NCI-H1048 (cell line): ENCODE data around the gene CHCHD10.
A peak's percentile ranks its signal among the peaks of the same experiment; 100 is the strongest.

ENCODE experiments used
- DNase-seq: peaks from one replicate; lab custom pipeline; 2025; lab: John Stamatoyannopoulos, UW

The CHCHD10 gene

DNA sequence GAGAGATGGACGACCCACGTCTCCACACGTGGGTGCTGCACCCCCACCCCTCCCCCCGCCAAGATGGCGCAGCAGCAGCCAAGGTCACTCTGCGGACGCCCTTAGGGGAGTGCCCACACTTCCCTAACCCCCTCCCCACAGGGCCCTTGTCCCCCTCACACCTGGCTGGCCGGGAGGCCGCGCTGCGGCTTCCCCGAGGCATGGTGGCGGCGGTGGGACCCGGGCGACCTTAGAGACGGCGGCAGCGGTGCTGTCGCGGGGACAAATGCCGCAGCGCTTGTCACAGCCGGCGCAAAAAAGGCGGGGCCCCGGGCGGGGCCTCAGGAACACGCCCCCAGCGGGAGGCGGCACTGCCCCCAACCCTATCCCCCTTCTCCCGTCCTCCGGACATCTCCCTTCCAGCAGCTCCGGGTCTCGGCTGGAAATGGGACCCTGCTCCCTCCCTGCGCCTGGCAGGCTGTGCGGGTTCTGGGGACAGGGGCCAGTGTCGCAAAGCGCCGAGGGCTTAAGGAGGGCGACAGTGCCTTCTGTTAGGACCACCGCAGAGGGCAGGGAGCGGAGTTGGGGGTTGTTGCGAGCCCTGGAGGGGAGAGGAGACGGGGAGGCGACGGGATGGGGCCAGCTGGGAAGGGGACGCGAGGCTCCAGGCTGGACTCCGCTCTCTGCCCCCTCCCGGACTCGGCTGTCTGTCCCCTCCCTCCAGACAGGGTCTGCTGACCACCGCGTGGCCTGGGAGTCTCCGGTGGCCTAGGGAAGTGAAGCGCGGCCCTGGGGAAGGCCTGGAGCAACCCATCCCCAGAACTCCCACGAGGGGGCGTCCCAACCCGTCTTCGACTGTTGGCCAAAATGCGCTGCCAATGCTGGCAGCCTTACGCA is at the start of gene CHCHD10:
Gene CHCHD10, minus strand, starts transcription at position 300 of the 876 bp plus-strand sequence. Its CDS starts 98 bp downstream, at position 202.
- DNase-seq: peak; percentile 41

DNA sequence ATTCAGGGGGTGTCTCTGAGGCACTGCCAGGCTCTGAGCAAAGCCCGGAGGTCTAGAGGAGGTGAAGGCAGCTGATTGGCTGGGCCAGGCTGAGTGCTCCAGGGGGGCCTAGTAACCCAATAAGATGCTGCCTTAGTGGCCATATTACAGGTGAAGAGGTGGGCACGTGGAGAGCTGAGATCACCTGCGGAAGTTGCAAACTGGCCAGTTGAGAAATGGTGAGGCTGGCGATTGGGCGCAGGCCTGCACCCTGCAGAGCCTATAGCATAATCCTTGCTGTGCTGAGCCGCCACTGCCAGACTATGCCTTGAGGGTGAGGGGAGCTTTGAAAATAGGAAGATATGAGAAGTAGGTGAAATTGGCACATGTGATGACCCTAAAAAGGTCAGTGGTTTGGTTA is 49.4 kb upstream of the CHCHD10 start:
- DNase-seq: no peak

DNA sequence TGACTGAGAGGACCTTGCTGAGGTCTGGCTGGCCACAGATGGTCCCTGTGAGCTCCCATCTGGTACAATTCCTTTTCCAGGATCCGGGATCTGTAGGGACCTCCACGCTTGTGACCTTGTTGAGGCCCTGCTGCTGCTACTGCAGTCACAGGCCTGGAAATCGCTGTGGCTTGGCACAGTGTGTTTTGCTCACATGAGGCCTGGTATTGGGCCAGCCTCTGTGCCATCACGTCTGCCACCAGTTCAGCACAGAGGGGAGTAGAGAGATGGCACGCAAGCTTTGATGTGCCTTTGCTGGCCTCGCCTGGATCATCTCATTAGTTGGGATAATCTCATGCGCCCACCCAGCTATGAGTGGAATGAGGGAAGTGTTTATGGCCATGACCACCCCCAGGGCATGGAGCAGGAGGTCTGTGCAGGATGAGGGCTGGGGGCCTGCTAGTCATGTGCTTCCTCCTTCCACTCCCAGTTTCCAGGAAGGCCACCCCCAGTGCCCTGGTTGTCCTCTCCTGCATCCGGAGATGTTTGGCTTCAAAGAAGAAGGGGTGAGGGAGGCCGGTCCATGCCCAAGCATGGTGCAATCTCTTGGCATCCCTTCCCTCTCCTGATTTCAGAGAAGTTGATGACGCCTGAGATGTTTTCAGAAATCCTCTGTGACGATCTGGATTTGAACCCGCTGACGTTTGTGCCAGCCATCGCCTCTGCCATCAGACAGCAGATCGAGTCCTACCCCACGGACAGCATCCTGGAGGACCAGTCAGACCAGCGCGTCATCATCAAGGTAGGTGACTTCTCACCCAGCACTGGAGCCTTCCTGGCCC is 48.6 kb upstream of the CHCHD10 start:
- no peak for DNase-seq

GRCh38 chr22:23815541-23816155 is 47.9 kb upstream of the CHCHD10 start:
- DNase-seq: no peak

DNA sequence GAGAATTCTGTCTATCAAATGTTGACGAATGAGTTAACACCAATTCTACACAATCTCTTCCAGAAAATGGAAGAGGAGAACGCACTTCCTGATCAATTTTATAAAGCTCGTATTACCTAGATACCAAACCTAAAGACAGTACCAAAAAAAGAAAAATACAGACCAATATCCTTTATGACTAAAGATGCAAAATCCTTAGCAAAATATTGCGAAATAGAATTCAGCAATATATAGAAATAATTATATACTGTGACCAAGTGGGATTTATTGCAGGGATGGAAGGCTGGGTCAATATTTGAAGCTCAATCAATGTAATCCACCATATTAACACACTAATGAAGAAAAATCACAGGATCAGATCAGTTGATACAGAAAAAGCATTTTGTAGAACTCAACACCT is 44.6 kb upstream of the CHCHD10 start:
- DNase-seq: no peak

DNA sequence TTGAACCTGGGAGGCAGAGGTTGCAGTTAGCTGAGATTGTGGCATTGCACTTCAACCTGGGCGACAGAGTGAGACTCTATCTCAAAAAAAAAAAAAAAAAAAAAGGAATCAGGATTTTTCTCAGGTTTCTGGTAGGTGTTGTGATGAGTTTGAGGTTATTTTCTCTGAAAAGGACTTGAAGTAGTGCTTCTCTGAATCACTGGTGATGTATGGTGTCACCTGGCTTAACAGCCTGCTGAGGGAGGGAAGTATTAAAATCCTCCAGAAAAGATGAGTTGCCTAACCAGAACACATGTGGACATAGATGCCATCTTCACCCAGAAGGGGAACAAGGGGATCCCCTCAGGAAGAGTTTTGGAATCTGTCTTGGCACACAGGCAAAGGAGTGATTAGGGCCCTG is 39.1 kb upstream of the CHCHD10 start:
- DNase-seq: no peak

DNA sequence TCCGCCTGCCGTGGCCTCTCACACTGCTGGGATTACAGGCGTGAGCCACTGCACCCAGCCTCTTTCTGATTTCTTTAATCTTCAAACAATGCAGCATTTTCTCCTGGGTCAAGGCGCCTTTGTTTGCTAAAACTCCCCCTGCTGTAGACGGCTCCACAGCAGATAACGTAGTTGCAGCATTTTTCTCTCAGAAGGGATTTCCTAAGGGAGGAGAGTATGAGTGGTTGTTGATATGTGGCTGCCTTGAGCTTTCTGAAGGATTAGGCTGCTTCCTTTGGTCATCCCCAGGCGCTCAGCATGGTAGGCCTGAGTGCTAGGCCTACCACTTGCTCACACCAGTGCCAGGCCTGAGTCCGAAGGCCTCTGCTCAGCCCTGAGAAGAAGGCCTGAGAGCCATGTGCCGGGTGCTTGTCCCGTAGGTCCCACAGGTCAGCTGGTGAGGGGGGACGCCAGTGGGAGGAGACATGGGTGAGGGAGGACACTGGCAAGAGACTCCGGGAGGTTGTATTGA is 37.1 kb upstream of the CHCHD10 start:
- no peak for DNase-seq

DNA sequence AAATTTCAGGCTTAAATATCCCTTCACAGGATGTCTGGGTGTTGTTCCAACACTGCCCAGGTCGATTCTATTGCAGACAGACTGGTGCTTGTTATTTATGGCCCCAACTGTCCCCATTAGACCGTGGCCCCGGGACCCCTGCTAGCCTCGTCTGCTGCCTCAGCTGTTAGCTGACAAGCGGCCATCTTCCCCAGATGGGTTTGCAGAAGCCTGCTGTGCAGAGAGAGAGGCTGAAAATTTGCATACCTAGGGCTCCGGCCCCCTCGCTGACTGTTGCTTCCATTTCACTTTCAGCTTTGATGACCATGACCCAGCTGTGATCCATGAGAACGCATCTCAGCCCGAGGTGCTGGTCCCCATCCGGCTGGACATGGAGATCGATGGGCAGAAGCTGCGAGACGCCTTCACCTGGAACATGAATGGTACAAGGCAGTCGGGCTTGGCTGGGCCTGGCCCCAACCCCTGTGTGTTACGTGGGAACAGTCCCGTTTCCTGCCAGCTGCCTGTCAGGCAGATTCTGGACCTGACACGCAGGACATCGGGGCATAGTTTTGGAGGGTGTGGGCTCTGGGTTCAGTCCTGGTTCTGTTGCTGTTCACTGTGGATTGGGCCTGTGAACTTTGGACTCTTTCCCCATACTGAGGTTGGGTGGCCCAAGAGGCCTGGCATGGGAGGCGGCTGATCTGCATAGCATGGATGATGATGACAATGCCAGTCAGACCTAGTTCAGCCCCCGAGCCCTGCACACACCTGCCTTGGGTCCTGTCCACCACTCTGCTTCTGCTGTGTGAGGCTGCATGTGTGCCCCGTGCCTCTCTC is 35.4 kb upstream of the CHCHD10 start:
- DNase-seq: no peak

GRCh38 chr22:23801886-23802377 is 34.2 kb upstream of the CHCHD10 start:
- DNase-seq: no peak

GRCh38 chr22:23801238-23801821 is 33.6 kb upstream of the CHCHD10 start:
- DNase-seq: no peak

GRCh38 chr22:23800297-23801237 is 32.8 kb upstream of the CHCHD10 start:
- no peak for DNase-seq

DNA sequence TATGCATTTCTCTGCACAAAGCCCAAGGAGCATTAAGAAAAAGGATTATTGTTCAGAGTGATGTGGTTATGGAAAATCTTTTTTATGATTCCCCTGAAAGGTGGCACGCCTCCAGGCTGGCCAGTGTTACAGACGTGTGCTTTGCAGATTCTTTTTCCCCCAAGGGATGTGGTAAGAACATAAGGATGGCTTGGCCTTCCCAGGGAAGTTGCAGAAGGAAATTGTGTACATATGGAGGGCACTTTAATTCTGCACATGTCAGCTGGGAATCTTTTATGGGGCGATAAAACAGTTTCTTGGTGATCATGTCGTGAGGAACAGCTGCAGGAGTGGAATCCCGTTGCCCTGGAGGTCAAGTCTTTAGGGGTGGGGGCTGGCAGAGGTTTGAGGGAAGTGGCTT is 28.7 kb upstream of the CHCHD10 start:
- DNase-seq: no peak

GRCh38 chr22:23793326-23793725 is 25.6 kb upstream of the CHCHD10 start:
- no peak for DNase-seq

GRCh38 chr22:23791738-23792645 is 24.2 kb upstream of the CHCHD10 start:
- DNase-seq: no peak

- DNase-seq: no peak
These were observed 23.3 kb upstream of the CHCHD10 start for GRCh38 chr22:23790819-23791737.

DNA sequence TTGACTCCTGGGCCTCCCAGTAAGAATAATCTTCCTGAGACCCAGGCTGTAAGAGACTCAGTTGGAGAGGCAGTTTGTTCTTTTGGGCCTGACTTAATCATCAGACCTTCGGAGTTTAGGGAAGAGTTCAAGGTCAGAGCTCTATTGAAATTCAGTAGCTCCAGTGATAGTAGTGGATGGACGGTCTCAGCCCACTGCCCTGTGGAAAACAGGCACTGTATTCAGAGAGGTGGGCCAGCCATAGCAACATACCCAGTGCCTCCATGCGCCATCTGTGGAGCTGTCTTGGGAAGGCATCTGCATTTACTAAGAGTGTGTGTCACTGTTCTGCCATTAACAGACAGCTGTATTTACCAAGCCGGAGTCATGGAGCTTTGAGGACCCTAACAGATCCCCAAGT is 21.9 kb upstream of the CHCHD10 start:
- DNase-seq: no peak

DNA sequence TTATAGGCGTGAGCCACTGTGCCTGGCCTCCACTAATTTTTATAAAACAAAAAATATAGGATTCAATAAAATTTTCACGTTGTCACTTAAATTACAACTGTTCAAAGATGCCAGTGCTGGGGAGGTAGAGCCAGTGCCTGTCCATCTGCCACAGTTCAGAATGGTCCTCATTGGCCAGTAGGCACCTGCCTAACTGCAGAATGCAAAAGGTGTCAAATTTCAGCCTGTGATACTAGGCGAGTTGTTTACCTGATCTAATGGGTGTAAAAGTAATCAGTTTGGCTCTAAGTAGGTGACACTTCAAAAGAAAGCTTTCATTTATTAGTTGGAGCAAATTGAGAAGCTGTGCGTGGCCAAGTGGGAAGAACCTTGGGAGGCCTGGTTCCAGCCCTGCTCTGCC is 21.3 kb upstream of the CHCHD10 start:
- DNase-seq: no peak

GRCh38 chr22:23787910-23788309 is 20.1 kb upstream of the CHCHD10 start:
- DNase-seq: no peak
